HG03280 (cell line): Measurements from ENCODE around the gene POU4F1.

Experiments used
- ATAC-seq: cut with Tn5 transposase; IDR thresholded peaks from one replicate; pipeline ENCODE4 v1.9.1; 2021; ENCODE audit warnings: mild to moderate bottlenecking, moderate library complexity; ENCODE audit not compliant: unreplicated experiment

POU4F1 gene

GRCh38 chr13:78607409-78608251 is 4.3 kb upstream of the POU4F1 start:
- ATAC-seq = no peak

- ATAC-seq = no peak
Observed at GRCh38 chr13:78606471-78607408, 3.4 kb upstream of the POU4F1 start.

- no peak for ATAC-seq
Observed at GRCh38 chr13:78604782-78605611, 1.6 kb upstream of the POU4F1 start.

- ATAC-seq = peak; percentile 19
Observed at GRCh38 chr13:78602561-78603239, 652 bp downstream of the POU4F1 start.

- no peak for ATAC-seq
Observed at GRCh38 chr13:78601874-78602560, 1.3 kb downstream of the POU4F1 start.

GRCh38 chr13:78601124-78601873 is 2.1 kb downstream of the POU4F1 start:
- ATAC-seq = no peak

GRCh38 chr13:78600280-78600883 is 3.0 kb downstream of the POU4F1 start:
- no peak for ATAC-seq

GRCh38 chr13:78599645-78600279 is 3.6 kb downstream of the POU4F1 start:
- no peak for ATAC-seq

GRCh38 chr13:78598966-78599644 is 4.2 kb downstream of the POU4F1 start:
- no peak for ATAC-seq

GRCh38 chr13:78598116-78598781 is 5.1 kb downstream of the POU4F1 start:
- ATAC-seq = no peak

GRCh38 chr13:78597602-78597932 is 5.8 kb downstream of the POU4F1 start:
- no peak for ATAC-seq

GRCh38 chr13:78596736-78597601 is 6.4 kb downstream of the POU4F1 start:
- no peak for ATAC-seq

- ATAC-seq = no peak
Observed at GRCh38 chr13:78596399-78596735, 7.0 kb downstream of the POU4F1 start.

- peak; percentile 69 for ATAC-seq
Observed at GRCh38 chr13:78595495-78596398, 7.6 kb downstream of the POU4F1 start.

- no peak for ATAC-seq
Observed at GRCh38 chr13:78594456-78594975, 8.8 kb downstream of the POU4F1 start.
